PFSK-1 (cell line): ENCODE data around the gene TP53BP2.

Experiments
- FOXP2 ChIP-seq: optimal IDR thresholded peaks from 2 replicates; pipeline ENCODE3; 2011; ENCODE audit warnings: borderline replicate concordance, control low read depth, inconsistent platforms; ENCODE audit not compliant: insufficient read depth; ENCODE audit errors: extremely low read length, extremely low read depth
- POLR2AphosphoS5 ChIP-seq: IDR thresholded peaks from 2 replicates; pipeline ENCODE4 v1.6.1; 2012; ENCODE audit warnings: low read depth, mild to moderate bottlenecking, control low read depth, low read length, moderate library complexity
- SIN3A ChIP-seq: IDR thresholded peaks from 2 replicates; pipeline ENCODE4 v1.6.1; 2012; ENCODE audit warnings: mild to moderate bottlenecking, low read length, moderate library complexity, borderline replicate concordance; ENCODE audit not compliant: insufficient read depth
- TAF1 ChIP-seq: IDR thresholded peaks from 2 replicates; pipeline ENCODE4 v1.6.1; 2012; ENCODE audit warnings: low read length, control low read depth, borderline replicate concordance; ENCODE audit not compliant: insufficient read depth
- TF ChIP-seq, protein P1 (sequence below), 2 experiments: IDR thresholded peaks; 2 replicates each; pipeline versions ENCODE4 v1.6.1 to v1.8.0; 2011 to 2012; ENCODE audit warnings: low read depth in 2 of 2, low read length in 2 of 2, control low read depth in 1 of 2, inconsistent platforms in 1 of 2, mild to moderate bottlenecking in 1 of 2, moderate library complexity in 1 of 2; ENCODE audit not compliant: insufficient read depth in 1 of 2

TP53BP2 gene

GRCh38 chr1:223731133-223731770 lies 114.5 kb downstream of the TP53BP2 start:
- TF ChIP-seq POLR2AphosphoS5, result peak; percentile 44; the same call in 1 of the 2 replicates
- TF ChIP-seq TAF1, result no peak; the same call in 1 of the 2 replicates

DNA sequence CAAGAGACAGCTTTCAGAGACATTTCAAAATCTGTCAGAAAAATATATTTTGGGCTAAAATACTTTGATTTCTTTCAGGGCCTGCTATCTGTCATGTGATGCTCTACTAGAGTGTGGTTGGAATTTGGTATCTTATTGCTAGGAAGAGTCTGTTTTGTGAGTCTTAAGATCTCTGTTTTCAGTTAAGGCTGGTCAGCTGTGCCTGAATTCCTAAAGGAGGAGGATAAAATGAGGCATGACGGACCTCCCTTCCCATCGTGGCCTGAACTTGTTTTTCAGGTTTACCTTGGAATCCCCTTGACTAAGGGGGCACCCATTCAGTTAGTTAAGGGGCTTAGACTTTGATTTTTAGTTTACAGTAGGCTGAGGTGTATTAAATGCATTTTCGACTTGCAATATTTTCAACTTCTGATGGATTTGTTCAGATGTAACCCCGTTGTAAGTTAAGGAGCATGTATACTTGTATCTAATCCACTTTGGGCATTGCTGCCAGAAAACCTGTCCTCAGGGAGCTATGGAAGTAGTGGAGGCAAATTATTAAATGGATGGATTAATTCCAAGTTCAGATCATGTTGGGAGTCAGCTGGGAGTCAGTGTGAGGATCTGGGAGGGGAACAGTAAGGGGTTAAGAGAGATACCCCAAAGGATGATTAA lies 115.1 kb downstream of the TP53BP2 start:
- TF ChIP-seq, protein P1, sequence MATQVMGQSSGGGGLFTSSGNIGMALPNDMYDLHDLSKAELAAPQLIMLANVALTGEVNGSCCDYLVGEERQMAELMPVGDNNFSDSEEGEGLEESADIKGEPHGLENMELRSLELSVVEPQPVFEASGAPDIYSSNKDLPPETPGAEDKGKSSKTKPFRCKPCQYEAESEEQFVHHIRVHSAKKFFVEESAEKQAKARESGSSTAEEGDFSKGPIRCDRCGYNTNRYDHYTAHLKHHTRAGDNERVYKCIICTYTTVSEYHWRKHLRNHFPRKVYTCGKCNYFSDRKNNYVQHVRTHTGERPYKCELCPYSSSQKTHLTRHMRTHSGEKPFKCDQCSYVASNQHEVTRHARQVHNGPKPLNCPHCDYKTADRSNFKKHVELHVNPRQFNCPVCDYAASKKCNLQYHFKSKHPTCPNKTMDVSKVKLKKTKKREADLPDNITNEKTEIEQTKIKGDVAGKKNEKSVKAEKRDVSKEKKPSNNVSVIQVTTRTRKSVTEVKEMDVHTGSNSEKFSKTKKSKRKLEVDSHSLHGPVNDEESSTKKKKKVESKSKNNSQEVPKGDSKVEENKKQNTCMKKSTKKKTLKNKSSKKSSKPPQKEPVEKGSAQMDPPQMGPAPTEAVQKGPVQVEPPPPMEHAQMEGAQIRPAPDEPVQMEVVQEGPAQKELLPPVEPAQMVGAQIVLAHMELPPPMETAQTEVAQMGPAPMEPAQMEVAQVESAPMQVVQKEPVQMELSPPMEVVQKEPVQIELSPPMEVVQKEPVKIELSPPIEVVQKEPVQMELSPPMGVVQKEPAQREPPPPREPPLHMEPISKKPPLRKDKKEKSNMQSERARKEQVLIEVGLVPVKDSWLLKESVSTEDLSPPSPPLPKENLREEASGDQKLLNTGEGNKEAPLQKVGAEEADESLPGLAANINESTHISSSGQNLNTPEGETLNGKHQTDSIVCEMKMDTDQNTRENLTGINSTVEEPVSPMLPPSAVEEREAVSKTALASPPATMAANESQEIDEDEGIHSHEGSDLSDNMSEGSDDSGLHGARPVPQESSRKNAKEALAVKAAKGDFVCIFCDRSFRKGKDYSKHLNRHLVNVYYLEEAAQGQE (IDR thresholded peaks at IDR 0.05; ENCODE audit: insufficient read depth in 1 of 2, low read depth in 2 of 2, low read length in 2 of 2), result no peak
- TF ChIP-seq SIN3A (no peak), TAF1 (no peak), FOXP2 (no peak), POLR2AphosphoS5 (no peak)

DNA sequence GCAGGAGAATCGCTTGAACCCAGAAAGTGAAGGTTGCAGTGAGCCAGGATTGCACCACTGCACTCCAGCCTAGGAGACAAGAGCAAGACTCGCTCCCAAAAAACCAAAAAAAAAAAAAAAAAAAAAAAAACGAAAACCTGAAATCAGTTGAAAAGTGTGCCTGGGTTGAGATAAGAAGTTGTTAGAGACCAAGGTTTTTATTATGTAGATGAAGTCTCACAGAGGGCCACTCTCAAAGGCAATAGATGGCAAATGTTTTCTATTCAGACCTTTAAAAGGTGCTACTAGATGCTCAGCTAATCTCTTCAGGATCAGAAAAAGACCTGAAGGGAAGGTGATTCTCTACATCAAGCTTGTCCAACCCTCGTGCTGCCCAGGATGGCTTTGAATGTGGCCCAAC lies 115.8 kb downstream of the TP53BP2 start:
- TF ChIP-seq FOXP2 (no peak), POLR2AphosphoS5 (no peak), TAF1 (no peak), SIN3A (no peak)
- TF ChIP-seq, protein P1 (IDR thresholded peaks at IDR 0.05; ENCODE audit: insufficient read depth in 1 of 2, low read depth in 2 of 2, low read length in 2 of 2), result no peak
